NCI-H345 treated with DMSO at 0.1 percent for 48 hours (cell line): Measurements from ENCODE around the gene SYMPK.

ENCODE experiments used
- DNase-seq: peaks from one replicate; lab custom pipeline; 2025; ENCODE audit not compliant: unreplicated experiment; lab: John Stamatoyannopoulos, UW

SYMPK gene

DNA sequence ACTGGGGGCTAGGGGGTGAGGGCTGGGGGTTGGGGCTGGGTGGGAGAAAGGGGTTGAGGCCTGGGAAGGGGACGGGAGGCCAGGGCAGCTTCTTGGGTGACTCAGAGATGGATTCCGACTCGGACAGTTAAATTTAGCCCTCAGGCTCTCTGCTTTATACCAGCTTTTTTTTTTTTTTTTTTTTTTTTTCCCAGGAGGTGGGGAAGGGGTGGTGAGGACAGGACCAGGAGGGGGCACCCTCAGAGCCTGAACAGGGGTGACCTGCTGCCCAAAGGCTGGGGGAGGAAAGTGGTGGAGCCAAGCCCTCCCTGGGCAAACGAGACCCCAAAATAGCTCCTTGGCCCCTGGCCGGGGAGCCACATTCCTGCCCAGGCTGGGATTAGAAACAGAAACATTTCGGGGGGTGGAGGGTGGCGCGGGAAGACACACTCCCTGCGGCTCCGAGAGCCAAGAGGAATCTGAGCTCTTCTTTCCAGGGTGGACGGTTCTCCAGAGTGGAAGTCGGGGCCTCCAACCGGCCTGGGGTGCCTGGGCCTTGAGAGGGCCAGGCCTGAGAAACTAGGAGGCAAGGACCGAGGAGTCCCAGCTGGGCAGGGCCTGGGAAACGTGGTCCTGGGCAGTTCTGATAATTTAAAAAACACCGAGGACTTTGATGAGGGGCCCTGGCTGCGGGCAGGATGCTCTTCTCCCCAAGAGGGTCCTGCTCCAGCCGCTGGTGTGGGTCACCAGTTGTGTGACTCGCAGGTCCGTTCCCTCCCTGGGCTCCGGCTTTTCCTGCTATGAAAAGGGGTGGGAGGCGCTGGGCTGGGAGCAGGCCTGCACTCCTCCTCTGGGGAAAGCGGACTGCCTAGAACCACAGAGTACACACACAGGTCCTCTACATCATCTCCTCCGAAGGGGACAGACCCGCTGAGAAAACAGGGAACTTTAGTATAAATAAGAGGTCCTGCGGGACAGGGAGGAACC, 79.8 kb downstream of the SYMPK start:
- no peak for DNase-seq

DNA sequence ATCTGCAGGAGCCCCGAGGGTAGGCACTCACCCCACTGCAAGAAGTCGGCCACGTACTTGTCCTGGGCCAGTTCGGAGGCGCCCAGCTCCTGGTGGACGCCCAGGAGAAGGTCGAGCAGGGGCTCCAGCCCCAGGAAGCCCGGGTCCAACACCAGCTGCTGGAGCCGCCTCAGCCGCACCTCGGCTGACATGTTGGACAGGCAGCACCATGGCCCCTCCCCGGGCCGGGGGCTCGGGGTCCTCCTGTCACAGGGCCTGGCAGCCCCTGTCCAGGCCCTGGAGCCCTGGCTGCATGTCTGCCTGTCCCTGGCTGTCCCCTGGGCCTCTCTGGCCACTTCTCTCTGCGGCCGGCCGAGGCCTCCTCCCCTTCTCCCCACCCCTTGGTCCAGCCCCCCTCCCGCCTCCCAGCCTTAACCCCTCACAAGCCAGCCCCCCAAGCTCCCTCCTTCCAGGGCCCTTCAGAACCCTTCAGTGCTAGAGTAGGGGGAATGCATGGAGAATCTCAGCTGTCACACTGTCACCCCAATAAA, 80.7 kb downstream of the SYMPK start, which contains the start of gene DMPK:
DMPK (minus strand) TSS at position 329 of the 530 bp plus-strand sequence; CDS start at position 191, 138 bp downstream.
- DNase-seq, result no peak

DNA sequence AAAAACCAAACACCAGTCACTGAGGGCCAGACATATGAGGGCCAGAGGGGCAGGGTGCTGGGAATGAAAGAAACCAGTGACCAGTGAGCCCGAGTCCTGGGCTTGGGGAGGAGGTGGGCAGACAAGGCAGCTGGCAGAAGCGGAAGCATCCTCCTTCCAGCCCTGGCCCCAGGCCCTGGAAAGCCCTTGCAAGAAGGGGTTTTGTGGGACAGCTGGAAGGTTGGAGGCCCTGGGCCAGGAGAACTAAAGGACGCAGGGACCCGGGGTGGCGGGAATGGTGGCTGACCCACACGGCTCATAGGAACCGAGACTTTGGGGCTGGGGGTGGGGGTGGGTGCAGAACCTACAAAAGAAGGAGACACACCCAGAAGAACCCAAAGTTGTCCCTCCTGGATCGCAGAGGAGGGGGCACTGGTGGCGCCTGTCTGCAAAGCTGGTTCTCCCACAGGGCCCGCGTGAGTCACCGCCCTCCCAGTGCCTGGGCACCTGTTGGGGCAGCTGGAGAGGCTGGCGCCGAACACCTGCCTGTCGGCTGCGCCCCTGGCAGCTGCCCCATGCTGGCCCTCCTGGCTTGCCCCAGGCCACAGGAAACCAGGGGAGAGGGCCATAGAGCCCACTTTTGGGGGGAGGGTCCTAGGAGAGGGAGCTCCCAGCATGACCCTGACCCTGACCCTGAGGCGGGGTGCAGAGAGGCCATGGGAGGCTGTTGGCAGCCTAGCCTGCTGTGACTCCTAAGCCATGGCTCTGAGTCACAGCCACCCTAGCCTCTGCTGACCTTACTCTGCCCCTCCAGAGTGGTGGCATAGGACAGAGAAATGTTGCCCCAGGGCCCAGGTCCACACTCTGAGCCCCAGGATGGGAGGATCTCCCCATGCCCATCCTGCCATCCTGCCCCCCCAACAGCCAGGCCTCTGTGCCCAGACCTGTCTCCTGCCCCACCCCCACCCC, 81.5 kb downstream of the SYMPK start:
- DNase-seq, result peak; percentile 24

DNA sequence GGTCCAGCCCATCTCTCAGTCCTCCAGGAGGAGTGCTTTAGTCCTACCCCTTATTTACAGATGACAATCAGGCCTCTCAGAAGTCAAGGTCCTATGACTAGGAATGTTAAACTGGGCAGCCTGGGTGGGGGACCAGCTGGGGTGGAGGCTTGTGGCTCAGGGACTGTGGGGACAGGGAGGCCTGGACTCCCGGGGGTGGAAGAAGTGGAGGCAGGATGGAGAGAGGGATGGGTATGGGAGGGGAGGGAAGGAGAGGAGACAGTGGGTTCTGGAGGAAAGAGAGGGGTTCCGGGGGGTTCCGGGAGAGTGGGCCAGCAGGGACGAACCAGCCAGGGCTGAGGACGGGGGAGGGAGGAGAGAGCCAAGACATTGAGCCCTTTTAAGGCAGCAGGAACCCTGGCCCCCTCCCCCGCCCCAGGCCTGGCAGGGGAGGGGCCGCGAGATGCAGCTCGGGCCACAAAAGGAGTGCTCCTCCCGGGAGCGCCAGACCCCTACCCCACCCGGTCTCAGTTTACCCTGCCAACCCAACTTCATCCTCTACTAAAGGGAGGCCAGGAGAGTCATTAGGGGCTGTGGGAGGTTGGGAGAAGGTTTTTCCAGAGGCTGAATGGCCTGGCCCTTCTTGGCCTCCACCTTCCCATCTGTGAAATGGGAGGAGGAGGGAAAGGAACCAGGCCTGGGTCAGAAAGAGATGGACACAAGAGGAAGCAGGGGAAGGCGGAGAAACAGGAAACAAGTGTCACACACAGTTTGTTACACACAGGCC, 82.3 kb downstream of the SYMPK start:
- DNase-seq, result no peak

DNA sequence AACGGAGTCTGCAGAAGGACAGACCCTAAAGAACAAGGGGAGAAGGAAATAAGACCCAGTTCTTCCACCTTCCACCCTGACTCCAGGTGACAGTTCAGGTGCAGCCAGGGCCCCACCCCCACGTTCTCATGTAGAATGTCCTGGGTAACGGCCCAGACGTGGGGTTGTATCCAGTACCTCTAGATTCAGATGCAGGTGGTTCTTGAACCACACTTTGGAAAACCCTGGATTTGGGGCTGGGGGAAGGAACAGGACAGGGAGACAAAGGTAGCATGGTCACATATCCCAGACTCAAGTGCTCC, 82.8 kb downstream of the SYMPK start:
- DNase-seq, result no peak

DNA sequence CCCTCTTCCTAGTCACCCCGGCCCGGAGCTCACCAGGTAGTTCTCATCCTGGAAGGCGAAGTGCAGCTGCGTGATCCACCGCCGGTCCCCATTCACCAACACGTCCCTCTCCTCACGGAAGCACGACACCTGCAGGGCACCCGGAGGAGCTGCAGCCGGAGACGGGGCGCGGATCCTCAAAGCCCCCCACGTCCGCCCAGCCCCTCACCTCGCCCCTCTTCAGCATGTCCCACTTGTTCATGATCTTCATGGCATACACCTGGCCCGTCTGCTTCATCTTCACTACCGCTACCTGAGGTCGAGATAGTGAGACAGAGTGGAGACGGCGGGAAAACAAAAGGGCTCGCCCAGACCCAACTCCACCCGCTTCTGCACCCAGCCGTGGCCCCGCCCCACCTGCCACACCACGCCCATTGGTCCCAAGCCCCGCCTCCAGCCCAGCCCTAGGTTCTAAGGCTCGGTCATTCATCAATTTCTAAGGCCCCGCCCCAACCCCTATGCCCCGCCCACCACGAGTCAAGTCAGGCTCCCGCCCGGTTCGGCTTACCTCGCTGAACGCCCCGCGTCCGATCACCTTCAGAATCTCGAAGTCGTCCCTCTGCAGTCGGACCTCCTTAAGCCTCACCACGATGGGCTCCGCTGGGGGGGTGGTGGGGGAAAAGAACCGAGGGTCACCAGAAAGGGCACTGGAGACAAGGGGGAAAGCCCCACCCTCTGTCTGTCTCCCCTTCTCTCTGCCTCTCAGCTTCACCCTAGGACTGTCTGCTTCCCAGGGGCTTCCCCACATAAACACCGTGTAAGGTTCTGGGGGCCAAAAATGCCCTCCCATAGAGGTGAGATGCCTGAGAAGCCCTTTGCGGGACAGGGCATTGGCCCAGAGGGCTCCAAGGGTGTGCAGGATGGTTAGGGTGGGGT, 83.5 kb downstream of the SYMPK start:
- DNase-seq, result peak; percentile 50

DNA sequence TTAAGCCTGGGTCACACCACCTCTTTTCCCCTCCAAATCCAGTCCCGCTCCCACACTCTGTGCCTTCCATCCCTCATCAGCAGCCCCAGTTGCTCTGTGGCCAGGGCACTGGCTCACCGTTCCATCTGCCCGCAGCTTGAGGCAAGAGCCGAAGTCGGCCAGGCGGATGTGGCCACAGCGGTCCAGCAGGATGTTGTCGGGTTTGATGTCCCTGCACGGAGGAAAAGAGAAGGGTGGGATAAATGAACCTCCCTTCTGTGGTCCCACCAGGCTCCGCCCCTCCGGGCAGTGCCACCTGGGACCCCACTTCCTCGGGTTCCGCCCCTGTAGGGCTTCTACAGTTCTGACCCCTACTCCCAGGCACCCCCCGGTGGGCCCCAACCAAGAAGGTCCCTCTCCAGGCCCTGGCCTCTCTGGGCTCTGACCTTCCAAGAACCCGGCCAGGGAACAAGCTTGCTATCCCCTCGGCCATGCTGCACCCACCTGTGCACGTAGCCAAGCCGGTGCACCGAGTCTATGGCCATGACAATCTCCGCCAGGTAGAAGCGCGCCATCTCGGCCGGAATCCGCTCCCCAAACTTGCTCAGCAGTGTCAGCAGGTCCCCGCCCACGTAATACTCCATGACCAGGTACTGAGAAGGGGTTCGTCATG, 84.8 kb downstream of the SYMPK start:
- DNase-seq, result no peak

DNA sequence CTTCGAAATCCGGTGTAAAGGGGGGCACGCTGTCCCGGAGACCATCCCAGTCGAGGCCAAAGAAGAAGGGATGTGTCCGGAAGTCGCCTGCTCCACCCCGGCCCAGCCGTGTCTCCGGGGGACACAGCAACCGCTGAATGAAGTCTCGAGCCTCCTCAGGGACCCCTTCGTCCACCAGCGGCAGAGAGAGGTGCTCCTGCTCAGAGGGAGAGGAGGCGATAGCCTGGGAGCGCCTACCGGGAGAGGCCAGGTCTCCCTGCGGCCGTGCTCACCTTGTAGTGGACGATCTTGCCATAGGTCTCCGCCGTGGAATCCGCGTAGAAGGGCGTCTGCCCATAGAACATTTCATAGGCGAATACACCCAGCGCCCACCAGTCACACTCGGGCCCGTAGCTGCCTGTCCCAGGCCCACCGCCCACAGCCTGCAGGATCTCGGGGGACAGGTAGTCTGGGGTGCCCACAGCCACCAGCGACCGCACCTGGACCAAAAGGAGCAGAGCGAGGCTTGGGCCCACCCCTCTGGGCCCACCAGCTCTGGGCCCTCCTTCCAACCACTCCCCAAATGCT, 85.5 kb downstream of the SYMPK start:
- no peak for DNase-seq

DNA sequence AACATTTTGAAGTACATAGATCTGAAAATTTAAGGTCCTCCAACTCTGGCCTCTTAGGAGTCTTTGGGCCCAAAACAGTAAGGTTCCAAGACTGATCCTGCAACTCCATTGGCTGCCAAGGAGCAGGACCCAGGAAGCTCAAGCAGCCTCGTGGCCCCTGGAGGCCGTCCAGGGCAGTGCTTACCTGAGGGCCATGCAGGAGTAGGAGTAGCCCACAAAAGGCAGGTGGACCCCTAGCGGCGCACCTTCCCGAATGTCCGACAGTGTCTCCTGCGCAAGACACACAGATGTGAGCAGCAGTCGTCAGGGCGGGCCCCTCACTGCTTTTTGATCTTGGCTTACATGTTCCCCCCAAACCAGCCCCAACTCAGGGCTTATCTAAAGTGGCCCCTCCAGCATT, 88.2 kb downstream of the SYMPK start:
- DNase-seq, result no peak

DNA sequence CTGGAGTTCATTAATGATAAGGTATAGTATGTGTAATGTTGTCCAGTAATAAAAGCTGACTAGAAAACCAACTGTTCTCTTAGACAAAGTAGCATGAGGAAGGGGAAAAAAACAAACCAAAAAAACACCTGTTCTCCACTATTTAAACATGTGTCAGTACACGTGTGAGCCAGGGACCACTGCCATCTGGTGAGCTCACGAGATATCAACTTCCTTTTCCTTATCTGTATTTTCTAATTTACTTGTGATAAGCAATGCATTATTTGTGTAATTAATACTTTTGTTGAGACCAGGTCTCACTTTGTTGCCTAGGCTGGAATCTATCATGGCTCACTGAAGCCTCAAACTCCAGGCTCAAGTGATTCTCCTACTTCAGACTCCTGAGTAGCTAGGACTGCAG, 89.6 kb downstream of the SYMPK start:
- DNase-seq, result no peak

DNA sequence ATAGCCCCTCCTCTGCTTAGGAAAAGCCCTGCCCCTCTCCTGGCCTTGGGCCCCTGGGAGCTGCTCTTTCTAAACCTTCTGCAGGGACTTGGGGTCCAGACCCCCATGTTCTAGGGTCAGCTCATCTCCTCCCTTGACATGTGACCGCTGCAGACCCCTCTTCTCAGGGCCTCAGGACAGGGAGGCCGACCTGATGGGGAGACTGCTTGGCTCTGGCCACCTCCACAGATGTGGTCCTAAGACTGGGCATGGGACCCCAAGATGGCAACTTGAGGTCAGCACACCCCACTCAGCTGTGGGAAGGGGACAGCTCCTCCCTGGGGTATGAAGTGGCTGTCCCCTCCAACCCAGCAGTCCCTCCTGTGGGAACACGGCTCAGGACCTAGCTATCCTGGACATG, 90.0 kb downstream of the SYMPK start:
- no peak for DNase-seq

DNA sequence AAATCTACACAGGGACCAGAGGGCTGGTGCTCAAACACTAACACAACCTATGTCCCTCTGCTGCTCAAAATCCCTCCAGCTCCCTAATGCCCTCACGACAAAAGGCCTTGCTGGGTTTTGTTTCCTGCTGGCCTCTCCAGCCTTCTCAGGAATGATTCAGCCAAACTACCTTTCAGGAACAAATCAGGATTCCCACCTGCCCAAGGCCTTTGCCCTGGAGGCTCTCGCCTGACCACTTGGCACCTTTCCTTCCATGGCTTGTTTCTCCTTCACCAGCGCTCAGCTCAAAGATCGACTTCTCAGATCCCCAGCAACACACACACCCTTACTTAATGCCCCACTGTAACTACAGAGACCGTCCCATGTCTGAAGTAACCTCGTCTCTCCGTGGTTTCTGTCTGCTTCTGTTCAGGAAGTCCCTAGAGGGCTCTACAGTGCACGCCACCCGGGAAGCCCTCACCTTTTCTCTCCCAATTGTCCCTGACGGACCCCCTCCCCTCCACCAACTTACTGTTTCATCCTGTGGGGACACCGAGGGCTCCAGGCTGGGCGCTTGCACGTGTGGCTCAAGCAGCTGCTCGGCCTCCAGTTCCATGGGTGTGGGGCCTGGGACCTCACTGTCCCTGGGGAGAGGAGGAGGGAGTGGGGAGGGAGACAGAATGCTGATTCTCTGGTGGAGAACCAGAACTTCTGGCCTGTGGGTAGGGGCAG, 90.7 kb downstream of the SYMPK start:
- no peak for DNase-seq

DNA sequence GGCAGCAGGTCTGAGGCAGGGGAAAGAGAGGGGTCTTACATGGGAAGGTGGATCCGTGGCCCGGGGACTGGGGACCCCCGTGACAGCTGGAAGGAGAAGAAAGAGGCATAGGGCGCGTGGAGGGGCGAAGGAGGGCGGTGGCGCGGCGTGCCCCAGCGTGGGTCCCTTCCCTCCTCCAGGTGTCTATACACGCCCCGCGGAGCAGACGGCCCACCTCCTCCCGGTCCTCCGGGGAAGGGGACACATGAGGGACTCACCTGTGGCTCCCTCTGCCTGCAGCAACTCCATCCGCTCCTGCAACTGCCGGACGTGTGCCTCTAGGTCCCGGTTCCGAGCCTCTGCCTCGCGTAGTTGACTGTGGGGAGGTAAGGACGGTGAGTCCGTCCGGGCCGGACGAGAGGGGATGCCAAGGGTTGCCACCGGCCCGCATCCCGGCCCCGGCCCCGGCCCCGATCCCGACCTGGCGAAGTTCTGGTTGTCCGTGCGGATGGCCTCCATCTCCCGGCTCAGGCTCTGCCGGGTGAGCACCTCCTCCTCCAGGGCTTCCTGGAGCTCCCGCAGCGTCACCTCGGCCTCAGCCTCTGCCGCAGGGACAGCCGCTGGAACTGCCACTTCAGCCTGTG, 91.5 kb downstream of the SYMPK start:
- DNase-seq, result no peak

DNA sequence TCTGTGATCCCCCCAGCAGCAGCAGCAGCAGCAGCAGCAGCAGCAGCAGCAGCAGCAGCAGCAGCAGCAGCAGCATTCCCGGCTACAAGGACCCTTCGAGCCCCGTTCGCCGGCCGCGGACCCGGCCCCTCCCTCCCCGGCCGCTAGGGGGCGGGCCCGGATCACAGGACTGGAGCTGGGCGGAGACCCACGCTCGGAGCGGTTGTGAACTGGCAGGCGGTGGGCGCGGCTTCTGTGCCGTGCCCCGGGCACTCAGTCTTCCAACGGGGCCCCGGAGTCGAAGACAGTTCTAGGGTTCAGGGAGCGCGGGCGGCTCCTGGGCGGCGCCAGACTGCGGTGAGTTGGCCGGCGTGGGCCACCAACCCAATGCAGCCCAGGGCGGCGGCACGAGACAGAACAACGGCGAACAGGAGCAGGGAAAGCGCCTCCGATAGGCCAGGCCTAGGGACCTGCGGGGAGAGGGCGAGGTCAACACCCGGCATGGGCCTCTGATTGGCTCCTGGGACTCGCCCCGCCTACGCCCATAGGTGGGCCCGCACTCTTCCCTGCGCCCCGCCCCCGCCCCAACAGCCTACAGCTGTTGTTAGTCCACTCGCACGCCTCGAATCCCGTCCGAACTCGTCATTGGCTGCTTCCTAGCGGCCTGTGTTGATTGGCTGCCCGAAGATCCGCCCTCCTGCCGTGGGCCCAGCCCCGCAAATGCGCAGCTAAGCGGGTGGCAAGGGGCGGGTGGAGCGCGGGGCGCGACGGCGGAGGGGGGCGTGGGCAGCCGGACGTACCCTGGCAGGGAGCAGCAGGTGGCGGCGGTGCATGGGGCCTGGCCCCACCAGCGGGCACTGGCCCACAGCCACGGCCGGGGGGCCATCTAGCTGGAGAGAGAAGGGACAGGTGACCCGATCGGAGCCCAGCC, 92.5 kb downstream of the SYMPK start:
- peak; percentile 88 for DNase-seq

DNA sequence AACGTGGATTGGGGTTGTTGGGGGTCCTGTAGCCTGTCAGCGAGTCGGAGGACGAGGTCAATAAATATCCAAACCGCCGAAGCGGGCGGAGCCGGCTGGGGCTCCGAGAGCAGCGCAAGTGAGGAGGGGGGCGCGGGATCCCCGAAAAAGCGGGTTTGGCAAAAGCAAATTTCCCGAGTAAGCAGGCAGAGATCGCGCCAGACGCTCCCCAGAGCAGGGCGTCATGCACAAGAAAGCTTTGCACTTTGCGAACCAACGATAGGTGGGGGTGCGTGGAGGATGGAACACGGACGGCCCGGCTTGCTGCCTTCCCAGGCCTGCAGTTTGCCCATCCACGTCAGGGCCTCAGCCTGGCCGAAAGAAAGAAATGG, 93.1 kb downstream of the SYMPK start:
- DNase-seq, result no peak

DNA sequence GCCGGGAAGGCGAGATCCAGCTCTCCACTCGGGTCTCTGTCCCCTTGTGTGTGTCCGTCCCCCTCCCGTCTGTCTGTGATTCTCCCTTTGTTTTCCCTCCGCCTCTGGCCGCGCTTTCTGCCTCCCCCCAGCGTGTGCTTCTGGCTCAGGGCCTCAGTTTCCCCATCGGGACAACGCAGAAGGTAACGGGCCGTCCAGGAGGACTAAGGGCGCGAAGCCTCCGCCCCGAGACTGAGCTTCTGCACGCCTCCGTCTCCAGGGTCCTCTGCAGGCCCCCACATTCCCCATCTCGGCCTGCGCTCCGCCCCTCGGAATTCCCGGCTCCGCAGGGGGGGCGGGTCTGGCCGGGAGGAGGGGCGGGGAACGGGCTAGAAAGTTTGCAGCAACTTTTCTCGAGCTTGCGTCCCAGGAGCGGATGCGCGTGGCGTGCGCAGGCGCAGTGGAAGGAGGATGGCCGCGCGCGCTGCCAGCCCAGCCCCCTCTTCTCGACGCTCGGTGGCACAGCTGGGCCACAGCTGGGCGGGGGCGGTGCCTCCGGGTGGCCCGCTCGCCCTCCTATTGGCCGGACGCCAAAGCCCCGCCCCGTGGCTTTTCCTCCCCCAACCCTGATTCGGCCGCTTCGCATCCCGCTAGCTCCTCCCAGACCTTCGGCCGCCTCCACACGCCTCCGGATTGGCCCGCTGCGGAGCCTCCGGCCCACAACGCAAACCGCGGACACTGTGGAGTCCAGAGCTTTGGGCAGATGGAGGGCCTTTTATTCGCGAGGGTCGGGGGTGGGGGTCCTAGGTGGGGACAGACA, 93.8 kb downstream of the SYMPK start, which contains the start of gene SIX5:
SIX5 (minus strand) TSS at position 269 of the 799 bp plus-strand sequence. CDS start 408 bp downstream, outside the sequence.
- peak; percentile 80 for DNase-seq
